Esophagus mucosa (tissue), 1 donor: Measurements from ENCODE around the gene PRIM1. TPM values are rescaled to one million over a fixed set of nuclear protein-coding genes. Genes with fewer than 3 reads are reported as not detected.
"Not testable (repeated sequence)": the region's sequence is repeated elsewhere in the genome, so short reads cannot be mapped to it uniquely, and the experiment has no call there.

Experiments used
- ATAC-seq: fragments of 200-7000 bp; cut with Tn5 transposase; one replicate; pipeline ENCODE4 v1.9.1; 2020
- total RNA-seq: library from RNA; stranded (reverse); gene quantifications from one replicate; pipeline ENCODE4 v1.2.4, GENCODE V29; 2023
- donor health status: DM: yes; HTN: yes; CAD: no.

The PRIM1 gene
- 8.1 TPM for total RNA-seq

GRCh38 chr12:56751712-56752598 is at the start of gene PRIM1:
TSS of gene PRIM1 (minus strand) at chr12:56752323. CDS start at chr12:56752298, 25 bp downstream.
- ATAC-seq: peak; percentile 86

- ATAC-seq: no peak
Observed at GRCh38 chr12:56800221-56800620, 48.1 kb upstream of the PRIM1 start.

GRCh38 chr12:56799345-56799744 is 47.2 kb upstream of the PRIM1 start:
- ATAC-seq: not testable (repeated sequence)

GRCh38 chr12:56795791-56796190 is 43.7 kb upstream of the PRIM1 start:
- not testable (repeated sequence) for ATAC-seq

- ATAC-seq: not testable (repeated sequence)
Observed at GRCh38 chr12:56795046-56795562, 43.0 kb upstream of the PRIM1 start.

GRCh38 chr12:56793124-56793523 is 41.0 kb upstream of the PRIM1 start:
- ATAC-seq: not testable (repeated sequence)

GRCh38 chr12:56792678-56793077 is 40.6 kb upstream of the PRIM1 start:
- no peak for ATAC-seq

- not testable (repeated sequence) for ATAC-seq
Observed at GRCh38 chr12:56789429-56789828, 37.3 kb upstream of the PRIM1 start.

GRCh38 chr12:56787498-56787897 is 35.4 kb upstream of the PRIM1 start:
- no peak for ATAC-seq

GRCh38 chr12:56785874-56786273 is 33.8 kb upstream of the PRIM1 start:
- ATAC-seq: no peak

- no peak for ATAC-seq
Observed at GRCh38 chr12:56785141-56785865, 33.2 kb upstream of the PRIM1 start.

GRCh38 chr12:56781726-56782125 is 29.6 kb upstream of the PRIM1 start:
- no peak for ATAC-seq

GRCh38 chr12:56778756-56779155 is 26.6 kb upstream of the PRIM1 start:
- no peak for ATAC-seq

- ATAC-seq: no peak
Observed at GRCh38 chr12:56776654-56777053, 24.5 kb upstream of the PRIM1 start.

GRCh38 chr12:56775638-56776037 is 23.5 kb upstream of the PRIM1 start:
- no peak for ATAC-seq

GRCh38 chr12:56773113-56773512 is 21.0 kb upstream of the PRIM1 start:
- ATAC-seq: no peak

- ATAC-seq: no peak
Observed at GRCh38 chr12:56772625-56773024, 20.5 kb upstream of the PRIM1 start.

GRCh38 chr12:56769868-56770267 is 17.7 kb upstream of the PRIM1 start:
- ATAC-seq: no peak

GRCh38 chr12:56768424-56768823 is 16.3 kb upstream of the PRIM1 start:
- no peak for ATAC-seq

- ATAC-seq: peak; percentile 21
Observed at GRCh38 chr12:56766535-56766934, 14.4 kb upstream of the PRIM1 start.

- no peak for ATAC-seq
Observed at GRCh38 chr12:56763753-56764657, 11.9 kb upstream of the PRIM1 start.

- no peak for ATAC-seq
Observed at GRCh38 chr12:56761812-56762211, 9.7 kb upstream of the PRIM1 start.
